ENCODE measurements around the gene NCK2.

The NCK2 gene

DNA sequence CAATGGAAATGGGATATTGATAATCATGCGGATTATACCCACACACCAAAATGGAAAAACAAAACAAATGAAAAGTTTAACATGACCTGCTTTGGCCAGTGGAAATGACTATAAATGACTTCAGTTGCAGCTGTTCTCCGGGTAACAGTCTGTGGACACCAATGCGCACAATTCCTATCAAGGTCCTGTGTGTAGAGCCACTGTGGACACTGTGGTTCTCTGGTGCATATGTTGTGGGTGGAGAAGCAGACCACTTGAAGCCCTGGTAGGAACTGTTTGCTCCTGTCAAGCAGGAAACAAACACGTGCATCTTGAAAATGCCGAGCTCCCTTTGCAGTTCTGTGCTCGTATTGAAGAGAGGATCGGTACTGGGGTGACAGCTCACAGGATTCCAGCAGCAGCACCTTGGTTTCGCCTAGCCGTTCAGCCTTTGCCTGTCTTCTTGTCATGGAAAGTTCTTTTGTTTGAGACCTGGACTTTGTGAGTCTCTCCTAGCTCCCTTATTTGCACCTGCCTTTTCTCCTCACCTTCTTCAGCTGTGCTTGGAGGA lies 32.9 kb downstream of the NCK2 start:
- DNase-seq, result no peak
- no peak for ATAC-seq

DNA sequence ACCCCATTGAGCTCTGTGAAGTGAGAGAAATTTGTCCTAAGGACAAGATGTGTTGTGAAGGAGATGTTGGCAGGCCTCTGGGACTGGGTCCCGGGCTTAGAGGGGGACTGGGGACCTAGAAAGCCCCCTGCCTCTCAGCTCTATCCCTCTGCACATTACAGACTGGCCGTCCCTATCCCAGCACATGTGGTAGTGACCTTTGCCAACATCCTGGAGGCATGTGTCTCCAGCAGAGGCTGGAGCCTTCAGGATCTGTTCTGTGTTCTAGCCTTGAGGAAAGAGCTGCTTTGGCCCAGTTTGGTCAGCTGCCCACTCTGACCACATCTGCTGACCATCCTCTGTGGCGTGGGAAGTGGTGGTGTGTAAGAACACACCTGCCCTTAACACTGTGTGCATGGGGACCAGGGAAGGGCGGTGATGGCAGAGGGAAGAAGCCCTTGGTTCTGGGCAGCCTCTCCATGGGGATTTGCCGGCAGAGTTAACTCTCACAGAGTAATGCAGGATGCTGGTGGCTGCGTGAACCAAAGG lies 33.4 kb downstream of the NCK2 start:
- no peak for ATAC-seq
- DNase-seq, result no peak

DNA sequence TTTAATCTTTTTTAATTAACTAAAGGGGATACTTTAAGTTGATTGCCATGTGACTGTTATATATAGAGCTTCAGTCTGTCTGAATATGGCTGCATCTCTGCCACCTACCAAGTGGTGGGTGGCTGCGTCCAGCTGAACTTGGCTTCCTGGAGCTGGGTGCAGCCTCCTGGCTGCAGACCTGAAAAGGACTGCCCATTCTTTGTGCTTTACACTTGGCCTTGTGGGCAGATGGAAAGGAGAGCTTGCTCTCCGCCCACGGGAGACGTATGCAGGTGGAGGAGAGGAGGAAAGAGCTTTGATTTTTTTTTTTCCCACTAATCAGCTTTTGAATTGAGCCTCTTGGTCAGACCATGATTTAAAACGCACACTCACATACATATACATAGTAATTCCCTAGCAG lies 34.7 kb downstream of the NCK2 start:
- peak; percentile 17 for DNase-seq
- no peak for ATAC-seq

DNA sequence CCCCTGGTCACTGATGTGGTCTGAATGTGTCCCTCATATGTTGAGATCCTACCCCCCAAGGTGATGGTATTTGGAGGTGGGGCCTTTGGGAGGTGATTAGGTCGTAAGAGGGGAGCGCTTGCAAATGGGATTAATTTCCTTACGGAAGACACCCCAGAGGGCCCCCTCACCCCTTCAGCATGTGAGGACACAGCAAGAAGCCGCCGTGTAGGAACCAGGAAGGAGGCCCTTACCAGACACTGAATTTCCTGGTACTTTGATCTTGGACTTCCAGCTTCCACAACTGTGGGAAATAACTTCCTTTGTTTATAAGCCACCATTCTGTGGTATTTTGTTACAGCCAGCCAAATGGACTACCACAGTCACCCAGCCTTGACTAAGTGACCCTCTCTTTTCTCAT lies 35.9 kb downstream of the NCK2 start:
- ATAC-seq (no peak), DNase-seq (no peak)

DNA sequence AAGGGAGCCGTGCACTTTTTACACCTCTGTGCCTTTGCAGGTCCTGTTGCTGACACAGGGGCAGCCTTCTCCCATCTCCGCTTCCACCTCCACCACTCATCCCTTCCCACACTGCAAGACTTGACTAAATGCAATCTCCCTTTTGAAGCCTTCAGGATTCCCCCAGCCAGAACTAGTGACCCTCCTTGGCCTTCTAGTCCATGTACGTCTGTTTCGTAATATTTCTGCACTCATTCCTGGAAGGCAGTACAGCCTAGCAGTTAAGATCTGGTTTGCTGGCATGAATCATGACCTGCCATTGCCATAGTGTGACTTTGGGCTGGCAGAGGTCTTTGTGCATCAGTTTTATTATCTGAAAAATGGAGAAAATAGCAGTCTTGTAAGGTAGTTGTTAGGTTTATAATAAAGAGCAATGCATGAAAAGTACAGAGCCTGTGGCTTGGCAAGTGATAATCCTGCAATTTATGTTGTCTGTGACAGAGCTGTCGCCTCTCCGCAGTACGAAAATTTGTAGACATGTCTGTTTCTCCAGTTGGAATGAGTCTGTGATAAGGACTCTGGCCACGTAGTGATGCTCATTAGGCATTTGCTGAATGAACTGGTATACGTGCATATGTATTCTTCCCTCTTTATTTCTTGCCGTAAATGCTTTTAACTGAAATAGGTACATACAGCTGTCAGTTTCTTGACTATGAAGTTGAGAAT lies 36.7 kb downstream of the NCK2 start:
- ATAC-seq (no peak), DNase-seq (no peak)

DNA sequence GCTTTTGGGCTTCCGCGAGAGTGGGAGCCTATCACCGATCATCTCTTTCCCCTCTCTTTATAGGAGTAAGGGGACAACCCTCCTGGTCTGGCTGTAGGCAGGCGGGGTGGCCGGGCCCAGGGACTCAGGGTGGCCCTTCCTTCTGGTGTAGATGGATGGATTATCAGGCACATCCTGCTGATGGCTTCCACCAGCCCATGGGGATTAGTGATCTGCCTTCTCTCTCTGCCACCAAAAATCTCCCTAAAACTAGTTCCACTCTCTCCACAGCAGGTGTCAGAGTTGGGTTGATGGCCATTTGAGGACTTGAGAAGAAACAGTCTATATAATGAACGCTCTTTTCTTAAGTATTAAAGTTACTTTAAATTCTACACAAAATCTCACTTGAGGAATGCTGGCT lies 37.4 kb downstream of the NCK2 start:
- DNase-seq (no peak), ATAC-seq (no peak)

DNA sequence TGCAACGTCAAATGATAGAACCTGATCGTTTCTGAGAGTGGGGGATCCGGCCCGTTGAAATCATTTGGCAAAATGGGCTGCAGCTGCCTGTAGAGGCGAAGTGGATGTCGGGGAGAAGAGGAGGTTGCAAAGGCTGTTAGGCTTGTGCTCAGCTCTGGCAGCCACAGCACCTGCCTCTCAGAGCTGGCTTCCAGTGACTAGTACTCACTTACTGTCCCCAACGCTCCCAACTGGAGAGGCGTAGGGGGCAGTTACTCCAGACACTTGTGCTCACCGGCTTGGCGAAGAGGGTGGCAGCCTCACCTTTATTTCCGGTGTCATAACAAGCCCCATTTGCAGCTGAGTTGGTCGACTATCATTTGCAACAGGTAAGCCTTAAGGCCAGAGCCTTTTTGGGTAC lies 37.9 kb downstream of the NCK2 start:
- no peak for DNase-seq
- ATAC-seq, result no peak

DNA sequence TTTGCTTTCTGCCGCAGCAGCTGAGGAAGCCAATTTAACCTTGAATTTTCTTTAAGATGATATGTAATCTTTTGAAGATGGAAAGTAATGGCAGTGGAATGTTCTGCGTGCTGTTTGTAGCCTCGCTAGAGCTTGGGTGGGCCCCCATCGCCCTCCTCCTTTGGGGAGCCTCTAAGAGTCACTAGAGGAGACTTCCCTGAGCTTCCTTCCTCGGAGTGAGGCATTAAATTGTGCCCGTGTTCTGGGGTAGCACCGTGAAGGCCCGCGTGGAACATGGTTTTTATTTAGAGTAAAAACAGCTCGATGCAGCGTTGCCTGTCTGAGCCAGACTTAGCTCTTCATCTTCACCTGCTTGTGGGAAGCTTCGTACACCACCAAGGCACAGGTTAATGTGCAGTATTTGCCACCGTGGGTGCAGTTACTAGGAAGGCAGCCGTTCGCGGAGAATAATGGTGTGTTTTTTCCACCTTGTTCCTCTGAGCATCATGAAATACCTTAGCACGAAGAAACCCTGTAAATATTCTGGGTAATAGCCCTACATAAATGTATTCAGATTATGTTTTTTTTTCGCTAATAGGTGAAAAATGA lies 38.5 kb downstream of the NCK2 start:
- DNase-seq, result no peak
- ATAC-seq, result no peak

DNA sequence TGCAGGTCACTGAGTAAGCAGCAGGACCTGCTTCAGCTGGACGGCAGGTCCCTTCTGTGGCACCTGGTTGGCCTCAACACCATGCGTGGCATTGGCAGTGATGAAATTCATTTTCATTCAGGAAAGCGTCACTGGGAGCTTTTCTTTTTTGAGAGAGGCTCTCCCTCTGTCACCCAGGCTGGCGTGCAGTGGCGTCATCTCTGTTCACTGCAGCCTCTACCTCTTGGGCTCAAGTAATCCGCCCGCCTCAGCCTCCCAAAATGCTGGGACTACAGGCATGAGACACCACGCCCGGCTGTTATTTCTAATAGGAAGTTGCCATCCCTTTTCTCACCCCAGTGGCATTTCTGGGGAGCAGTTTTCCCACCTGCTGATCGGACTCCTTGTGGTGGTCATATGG lies 39.3 kb downstream of the NCK2 start:
- no peak for DNase-seq
- no peak for ATAC-seq

DNA sequence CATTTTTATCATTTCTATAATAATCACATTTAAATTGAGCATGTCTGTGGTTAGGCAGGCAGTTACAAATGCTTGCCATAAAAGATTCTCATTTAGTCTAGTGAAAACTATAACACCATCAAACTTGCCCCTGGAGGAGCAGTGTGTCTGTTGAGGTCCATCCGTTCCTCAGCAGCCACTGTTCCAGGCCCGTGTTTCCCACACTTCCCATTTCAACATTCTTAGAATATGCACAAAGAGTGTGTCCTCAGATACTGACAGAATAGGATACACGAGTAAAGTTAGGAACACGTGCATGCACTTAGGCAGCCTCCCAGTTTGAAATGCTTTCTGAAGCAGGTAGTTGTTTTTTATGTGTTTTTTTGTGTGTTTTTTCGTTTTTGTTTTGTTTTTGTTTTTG lies 39.9 kb downstream of the NCK2 start:
- no peak for DNase-seq
- no peak for ATAC-seq

DNA sequence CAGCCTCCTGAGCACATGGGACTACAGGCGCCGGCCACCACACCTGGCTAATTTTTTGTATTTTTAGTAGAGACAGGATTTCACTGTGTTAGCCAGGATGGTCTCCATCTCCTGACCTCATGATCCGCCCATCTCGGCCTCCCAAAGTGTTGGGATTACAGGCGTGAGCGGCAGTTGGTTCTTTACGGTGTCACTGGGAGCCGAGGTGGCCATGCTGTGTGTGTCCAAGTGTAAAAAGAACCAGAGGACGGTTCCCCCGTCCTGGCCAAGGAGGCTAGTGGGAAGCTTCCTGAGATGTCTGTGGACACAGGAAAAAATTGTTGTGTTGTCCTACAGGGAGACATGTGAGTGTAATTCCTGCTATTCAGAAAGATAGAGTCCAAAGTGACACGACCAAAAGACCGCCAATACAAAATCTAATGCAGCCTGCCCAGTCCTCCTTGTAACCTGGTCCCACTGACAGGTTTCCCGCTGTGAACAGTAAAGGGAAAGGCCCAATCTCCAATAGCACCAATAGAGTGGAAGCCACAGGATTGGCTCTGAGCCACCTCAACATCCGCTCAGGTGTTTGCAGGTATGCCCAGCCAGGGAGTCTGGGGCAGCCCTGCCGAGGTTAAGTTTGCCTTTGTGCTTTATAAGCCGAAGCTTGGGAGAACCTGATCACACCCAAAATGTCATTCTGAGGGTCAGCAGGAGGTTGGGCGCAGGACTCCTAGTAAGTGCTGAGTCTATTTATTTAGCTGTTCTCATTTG lies 40.6 kb downstream of the NCK2 start:
- no peak for ATAC-seq
- DNase-seq, result no peak

DNA sequence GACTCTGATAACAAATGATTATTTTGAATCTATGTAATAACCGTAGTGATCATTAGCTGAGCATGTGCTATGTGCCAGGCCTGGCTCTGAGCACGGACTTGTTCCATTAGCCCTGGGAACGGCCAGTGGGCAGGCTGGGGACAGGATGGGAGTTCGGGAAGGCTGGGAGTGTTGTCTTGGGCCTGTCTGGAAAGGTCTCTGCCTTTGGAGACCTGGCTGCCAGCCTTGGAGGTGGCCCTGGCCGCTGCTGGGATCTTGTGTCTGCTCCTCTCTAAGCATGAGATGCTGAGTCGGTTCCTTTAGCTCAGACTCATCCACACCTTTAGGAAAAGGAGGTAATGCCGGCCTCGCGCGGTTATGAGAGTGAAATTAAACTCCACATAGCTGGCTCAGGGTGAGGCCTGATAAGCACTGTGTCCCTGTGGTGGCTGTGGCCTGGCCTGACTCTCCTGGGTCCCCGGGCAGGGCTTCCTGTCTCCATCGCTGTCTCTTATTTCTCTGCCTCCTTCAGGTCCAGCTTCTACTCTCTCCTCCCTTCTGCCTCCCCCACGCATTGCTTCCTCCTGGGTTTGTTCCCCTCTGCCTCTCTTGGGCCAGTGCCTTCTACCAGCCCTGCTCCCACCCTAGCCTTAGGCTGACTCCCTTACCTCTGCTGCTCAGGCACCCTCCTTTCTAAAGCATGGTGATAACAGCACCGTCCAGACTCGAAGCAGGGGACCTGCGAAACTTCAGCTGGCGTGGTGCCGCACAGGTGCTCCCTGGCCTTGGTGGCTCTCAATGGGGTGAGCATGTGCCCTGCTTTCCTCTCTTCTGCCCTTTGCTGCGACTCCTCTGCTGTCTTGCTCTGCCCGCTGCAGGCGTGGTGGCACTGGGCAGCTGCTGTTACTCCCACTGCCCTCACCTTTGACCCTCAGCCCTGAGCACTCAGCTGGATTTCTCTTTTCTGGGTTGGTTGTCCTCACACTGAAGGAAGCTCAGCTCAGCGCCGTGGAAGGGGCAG lies 41.8 kb downstream of the NCK2 start:
- peak; percentile 34 for DNase-seq
- no peak for ATAC-seq

DNA sequence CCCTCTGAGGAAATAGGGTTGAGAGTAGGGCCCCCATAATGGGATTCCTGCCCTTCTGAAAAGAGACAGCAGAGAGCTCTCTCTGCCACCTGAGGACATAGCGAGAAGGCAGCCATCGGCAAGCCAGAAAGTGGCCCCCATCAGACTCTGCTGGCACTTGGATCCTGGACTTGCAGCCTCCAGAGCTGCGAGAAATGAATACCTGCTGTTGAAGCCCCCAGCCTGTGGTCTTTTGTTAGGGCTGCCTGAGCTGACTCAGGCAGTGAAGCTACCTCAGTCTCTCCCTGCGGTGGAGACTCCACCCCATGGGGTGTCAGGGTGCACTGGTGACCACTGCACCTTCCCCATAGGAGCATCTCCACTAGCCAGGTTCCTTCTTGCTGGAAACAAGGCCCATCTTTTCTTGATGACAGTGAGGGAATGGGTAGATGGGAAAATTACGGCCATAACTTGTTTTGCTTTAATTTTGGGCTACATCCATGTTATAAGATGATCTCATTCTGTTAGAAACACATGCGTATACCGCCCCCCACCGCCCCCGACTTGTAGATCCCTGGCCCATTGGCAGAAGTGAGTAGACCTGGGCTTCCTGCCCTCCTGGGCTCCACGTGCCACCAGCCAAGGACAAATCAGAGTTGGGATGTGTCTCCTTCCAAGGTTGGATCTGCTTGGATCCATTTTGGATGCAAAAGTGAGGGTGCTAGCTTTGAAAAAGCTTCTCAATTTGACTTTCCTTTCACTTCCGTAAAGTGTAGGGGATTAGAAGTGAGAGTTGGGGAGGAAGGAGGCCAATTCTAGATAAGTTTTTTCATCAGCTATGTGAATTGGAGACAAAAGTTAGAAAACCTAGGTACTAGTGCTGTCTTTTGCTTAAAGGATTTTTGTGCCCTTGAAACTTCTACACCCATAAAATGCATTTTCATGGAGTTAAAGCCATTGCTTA lies 42.9 kb downstream of the NCK2 start:
- ATAC-seq, result no peak
- peak; percentile 73 for DNase-seq

DNA sequence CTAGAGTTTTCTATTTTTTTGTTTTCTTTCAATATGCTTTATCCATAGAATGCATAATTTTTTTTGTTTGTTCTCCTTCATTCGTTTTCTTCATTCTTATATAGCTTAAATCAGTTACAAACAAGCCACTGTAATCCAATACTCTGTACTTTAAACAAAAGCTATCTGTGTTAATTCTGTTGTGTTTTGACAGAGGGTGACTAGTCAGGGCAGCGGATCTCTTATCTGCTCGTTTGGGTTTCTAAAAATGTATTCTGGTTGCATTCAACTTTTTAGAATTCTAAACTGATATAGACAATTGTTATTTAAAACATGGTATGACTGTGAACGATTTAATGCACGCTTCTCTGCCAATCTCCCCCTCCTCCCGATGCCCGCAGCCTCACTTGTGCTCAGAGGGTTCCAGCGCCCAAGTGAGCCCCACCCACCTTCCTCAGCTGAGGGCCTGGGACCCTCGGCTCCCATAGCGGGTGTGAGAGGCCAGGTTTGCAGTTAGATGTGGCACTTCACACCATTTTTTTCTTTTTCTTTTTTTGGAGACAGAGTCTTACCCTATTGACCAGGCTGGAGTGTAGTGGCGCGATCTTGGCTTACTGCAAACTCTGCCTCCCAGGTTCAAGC lies 44.1 kb downstream of the NCK2 start:
- ATAC-seq (no peak), DNase-seq (no peak)

DNA sequence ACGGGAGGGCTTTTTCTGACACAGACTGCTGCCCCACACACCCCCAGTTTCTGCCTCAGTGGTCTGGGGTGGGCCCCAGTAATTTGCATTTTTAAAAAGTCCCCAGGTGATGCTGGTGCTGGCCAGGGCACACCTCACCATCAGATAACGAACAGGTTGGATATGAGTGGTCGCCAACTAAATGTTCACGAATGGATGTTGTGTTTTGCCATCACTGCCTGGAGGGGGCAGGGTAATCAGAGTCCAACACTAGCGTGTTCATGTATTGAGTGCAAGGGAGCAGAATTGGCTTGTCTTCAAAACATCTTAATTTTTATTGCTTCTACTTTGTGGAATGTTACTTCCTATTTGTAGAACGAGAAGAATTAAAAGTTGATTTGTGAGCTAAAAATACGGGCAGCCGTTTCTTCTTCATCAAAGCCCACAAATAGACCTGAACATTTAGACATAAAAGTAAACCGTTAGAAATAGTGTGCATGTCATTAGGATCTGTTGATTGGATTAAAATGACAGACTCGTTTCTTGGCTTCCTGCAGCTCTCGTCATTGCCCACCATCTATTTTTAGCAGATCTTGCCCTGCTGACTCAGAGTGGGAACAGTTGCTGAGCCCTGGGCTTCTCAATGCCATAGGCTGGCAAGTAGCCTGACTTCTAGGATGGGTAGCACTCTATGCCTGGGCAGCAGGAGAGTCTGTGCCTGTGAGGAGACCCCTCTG lies 45.2 kb downstream of the NCK2 start:
- ATAC-seq (peak; percentile 89), DNase-seq (peak; percentile 66)

DNA sequence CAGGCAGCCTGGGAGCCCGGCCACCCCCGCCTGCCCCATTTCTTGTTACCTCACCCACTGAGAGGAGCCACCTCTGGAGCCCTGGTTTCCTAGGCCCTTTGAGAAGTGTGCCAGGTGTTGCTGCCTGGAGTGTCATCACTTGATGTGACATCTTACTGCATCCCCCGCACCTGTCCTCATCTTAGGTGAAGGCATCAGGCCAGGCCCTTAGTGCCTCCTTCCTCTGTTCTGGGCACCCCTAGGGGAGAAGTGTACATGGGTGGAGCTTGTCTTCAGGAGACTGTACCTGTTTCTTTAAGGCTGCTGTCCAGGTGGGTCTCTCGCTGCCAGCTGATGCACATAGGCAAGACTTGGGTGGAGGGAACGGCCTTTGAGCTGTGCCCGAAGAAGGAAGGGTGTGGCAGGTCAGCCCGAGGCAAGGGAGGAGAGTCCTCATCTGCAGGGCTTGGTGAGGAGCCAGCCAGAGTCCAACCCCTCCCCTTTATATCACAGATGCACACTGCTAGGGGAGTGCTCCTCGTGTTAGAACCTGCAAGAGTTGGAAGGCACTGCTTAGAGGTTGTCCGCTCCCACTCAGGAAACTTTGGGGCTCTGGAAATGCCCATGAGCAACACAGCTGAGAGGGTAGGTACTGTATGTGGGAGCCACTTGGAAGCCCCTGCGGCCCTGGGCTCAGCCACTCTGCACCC lies 45.9 kb downstream of the NCK2 start:
- no peak for ATAC-seq
- DNase-seq, result no peak

DNA sequence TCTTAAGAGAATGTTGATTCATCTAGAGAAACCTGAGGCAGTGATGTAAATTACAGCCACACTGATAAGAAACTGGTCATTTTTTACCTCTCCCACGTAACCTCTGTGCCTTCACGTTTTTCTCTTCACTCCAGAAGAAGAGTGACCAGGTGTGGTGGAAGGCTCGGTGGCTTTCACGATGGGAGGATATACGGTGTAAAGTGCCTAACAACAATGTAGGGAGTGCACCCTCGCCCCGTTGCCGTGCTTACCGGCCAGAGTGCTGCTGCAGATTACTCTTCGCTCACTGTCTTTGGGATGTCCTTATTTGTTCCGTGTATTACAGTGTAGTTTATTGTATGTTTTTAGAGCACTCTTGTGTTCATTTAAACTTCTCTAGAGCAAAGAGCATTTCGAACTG lies 46.5 kb downstream of the NCK2 start:
- no peak for DNase-seq
- ATAC-seq, result no peak

DNA sequence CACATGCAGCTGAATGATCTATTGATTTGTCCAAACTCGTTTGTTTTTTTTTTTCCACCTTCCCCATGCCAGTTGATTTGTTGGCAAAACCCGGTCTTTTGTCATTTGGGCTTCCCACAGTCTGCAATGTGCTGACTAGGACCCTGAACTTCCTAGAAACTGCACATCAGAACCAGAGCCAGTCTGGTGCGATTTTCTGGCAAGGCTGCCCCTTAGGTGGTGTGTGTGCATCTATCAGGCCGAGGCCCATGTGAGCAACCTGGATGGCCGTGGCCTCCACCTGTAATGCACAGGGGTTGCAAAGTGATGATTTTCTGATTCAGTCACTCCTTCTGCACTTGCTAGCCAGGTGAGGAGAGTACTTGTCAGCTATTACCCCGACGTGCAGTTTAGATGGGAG lies 47.8 kb downstream of the NCK2 start:
- no peak for ATAC-seq

More for the DNA sequence above, 47.8 kb downstream of the NCK2 start:
- DNase-seq, result no peak
